DND-41 (cell line): ENCODE results near the gene PFKFB3.
"Not testable (repeated sequence)": the region's sequence is repeated elsewhere in the genome, so short reads cannot be mapped to it uniquely, and the experiment has no call there.

Experiments
- CTCF ChIP-seq: IDR thresholded peaks from 2 replicates; pipeline ENCODE4 v1.5.1; 2012; ENCODE audit warnings: borderline replicate concordance, low read length, moderate library complexity, mild to moderate bottlenecking; ENCODE audit not compliant: poor library complexity, severe bottlenecking; ENCODE audit errors: extremely low read depth
- EZH2 ChIP-seq: IDR thresholded peaks from 3 replicates; pipeline ENCODE4 v1.6.1; 2012; ENCODE audit warnings: borderline replicate concordance, low read depth, mild to moderate bottlenecking, moderate library complexity, low read length, inconsistent platforms; ENCODE audit not compliant: severe bottlenecking

GRCh38 chr10:6290621-6291020, 87.9 kb downstream of the PFKFB3 start:
- not testable (repeated sequence) for TF ChIP-seq CTCF, EZH2
